ENCODE data around the gene BANF2.

Gene BANF2

GRCh38 chr20:17693444-17694001, 6.2 kb upstream of the BANF2 start:
- DNase-seq (ENCODE audit: low spot score) = peak; percentile 39
- POLR2A ChIA-PET (ENCODE audit: low non-redundant PET) = no interaction called here

GRCh38 chr20:17694767-17695166, 5.0 kb upstream of the BANF2 start:
- ChIA-PET CTCF (interaction anchor here (0.6 to 0.7 kb wide), 2 partner anchors 208 to 243 kb away, joined by 3 read pairs; no protein-coding TSS in a partner anchor), POLR2A (ENCODE audit: low non-redundant PET) (interaction anchor here (0.7 kb wide), 1 partner anchor 195 kb away, joined by 12 read pairs; no protein-coding TSS in a partner anchor)
- no peak for TF ChIP-seq CTCF (conservative IDR thresholded peaks at IDR 0.05; ENCODE audit: low read depth)
- H3K27ac ChIP-seq = no peak overlapping the region
- DNase-seq (ENCODE audit: low spot score) = no peak

More at GRCh38 chr20:17693444-17694001, 6.2 kb upstream of the BANF2 start:
- H3K27ac ChIP-seq = no peak overlapping the region
- CTCF ChIA-PET = interaction anchor here (1.4 kb wide), 1 partner anchor 11 kb away, joined by 6 read pairs; the partner anchor contains the start of gene RRBP1
- TF ChIP-seq CTCF (conservative IDR thresholded peaks at IDR 0.05; ENCODE audit: low read depth) = no peak

GRCh38 chr20:17696287-17696686, 3.5 kb upstream of the BANF2 start:
- H3K27ac ChIP-seq = no peak overlapping the region
- TF ChIP-seq CTCF (conservative IDR thresholded peaks at IDR 0.05; ENCODE audit: low read depth) = no peak
- POLR2A ChIA-PET (ENCODE audit: low non-redundant PET) = no interaction called here
- no peak for DNase-seq (ENCODE audit: low spot score)
- CTCF ChIA-PET = no interaction called here

GRCh38 chr20:17697171-17697570, 2.6 kb upstream of the BANF2 start:
- no peak overlapping the region for H3K27ac ChIP-seq
- POLR2A ChIA-PET (ENCODE audit: low non-redundant PET) = no interaction called here
- DNase-seq (ENCODE audit: low spot score) = no peak
- TF ChIP-seq CTCF (conservative IDR thresholded peaks at IDR 0.05; ENCODE audit: low read depth) = no peak
- CTCF ChIA-PET = no interaction called here

GRCh38 chr20:17698384-17698783, 1.4 kb upstream of the BANF2 start:
- no peak for DNase-seq (ENCODE audit: low spot score)
- CTCF ChIA-PET = interaction anchor here (0.5 kb wide), 1 partner anchor 1177 kb away, joined by 3 read pairs; no protein-coding TSS in a partner anchor
- TF ChIP-seq CTCF (conservative IDR thresholded peaks at IDR 0.05; ENCODE audit: low read depth) = no peak
- H3K27ac ChIP-seq = no peak overlapping the region
- POLR2A ChIA-PET (ENCODE audit: low non-redundant PET) = no interaction called here

GRCh38 chr20:17700637-17701036, 871 bp downstream of the BANF2 start:
- no peak for DNase-seq (ENCODE audit: low spot score)
- no peak overlapping the region for H3K27ac ChIP-seq
- POLR2A ChIA-PET (ENCODE audit: low non-redundant PET) = no interaction called here
- CTCF ChIA-PET = interaction anchor here (0.6 kb wide), 2 partner anchors 20 to 35 kb away, joined by 3 read pairs; no protein-coding TSS in a partner anchor
- no peak for TF ChIP-seq CTCF (conservative IDR thresholded peaks at IDR 0.05; ENCODE audit: low read depth)
